ENCODE data around the gene CDK16. TPM values are rescaled to one million over a fixed set of nuclear protein-coding genes. Genes with fewer than 3 reads are reported as not detected.

Gene CDK16
- total RNA-seq, 3 donors from 2014 or later: 81.9 to 111 (median 109) TPM

DNA sequence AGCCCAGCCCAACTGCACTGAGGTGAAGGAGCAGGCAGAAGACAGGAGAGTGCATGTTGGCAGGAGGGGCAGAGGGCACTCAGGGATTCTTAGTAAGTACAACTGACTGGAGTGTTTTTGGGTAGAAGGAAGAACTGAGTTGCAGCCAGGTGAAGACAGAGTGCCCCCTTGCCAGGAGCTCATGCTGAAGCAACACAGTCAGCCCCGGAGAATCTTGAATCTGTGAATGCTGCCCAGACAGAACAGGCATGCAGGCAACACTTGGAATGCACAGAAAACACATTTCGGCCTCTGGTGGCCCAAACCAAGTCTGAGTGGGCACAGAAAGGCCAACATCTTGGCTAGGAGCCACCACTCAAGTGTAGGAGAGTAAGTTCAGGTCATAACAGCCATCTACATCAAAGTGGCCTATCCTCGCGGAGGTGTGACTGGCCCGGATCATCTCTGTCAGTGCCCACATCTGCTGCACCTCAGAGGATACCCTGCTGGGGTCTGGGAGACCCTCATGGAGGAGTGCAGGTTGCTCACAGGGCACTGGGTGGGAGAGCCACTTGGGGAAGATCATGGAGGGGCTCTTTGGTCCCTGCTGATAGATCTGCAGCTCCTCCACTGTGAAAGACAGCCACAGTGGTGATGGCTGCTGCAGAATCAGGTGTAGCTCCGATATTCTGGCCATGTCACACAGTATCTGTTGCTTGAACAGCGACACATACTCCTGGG lies 54.7 kb downstream of the CDK16 start:
- Histone ChIP-seq H3K36me3 (ENCODE audit: low read depth) (no peaks in the 10 kb centered on the region), H3K4me1 (ENCODE audit: low read depth) (no peaks in the 10 kb centered on the region), H3K4me3 (no peak overlapping the region), H3K9me3 (no peaks in the 10 kb centered on the region)
- intact Hi-C loops (cut with DNase I, micrococcal nuclease): no loop called here
- DNase-seq: no peak
- ATAC-seq: no peak
- TF ChIP-seq, protein P1, sequence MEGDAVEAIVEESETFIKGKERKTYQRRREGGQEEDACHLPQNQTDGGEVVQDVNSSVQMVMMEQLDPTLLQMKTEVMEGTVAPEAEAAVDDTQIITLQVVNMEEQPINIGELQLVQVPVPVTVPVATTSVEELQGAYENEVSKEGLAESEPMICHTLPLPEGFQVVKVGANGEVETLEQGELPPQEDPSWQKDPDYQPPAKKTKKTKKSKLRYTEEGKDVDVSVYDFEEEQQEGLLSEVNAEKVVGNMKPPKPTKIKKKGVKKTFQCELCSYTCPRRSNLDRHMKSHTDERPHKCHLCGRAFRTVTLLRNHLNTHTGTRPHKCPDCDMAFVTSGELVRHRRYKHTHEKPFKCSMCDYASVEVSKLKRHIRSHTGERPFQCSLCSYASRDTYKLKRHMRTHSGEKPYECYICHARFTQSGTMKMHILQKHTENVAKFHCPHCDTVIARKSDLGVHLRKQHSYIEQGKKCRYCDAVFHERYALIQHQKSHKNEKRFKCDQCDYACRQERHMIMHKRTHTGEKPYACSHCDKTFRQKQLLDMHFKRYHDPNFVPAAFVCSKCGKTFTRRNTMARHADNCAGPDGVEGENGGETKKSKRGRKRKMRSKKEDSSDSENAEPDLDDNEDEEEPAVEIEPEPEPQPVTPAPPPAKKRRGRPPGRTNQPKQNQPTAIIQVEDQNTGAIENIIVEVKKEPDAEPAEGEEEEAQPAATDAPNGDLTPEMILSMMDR (IDR thresholded peaks at IDR 0.05): no peak

- TF ChIP-seq, protein P1 (IDR thresholded peaks at IDR 0.05): no peak
- Histone ChIP-seq H3K36me3 (ENCODE audit: low read depth) (no peaks in the 10 kb centered on the region), H3K4me3 (no peak overlapping the region), H3K4me1 (ENCODE audit: low read depth) (no peaks in the 10 kb centered on the region), H3K9me3 (no peaks in the 10 kb centered on the region)
- DNase-seq: no peak
- ATAC-seq: no peak
- intact Hi-C loops (cut with DNase I, micrococcal nuclease): no loop called here
These were observed 60.2 kb downstream of the CDK16 start for GRCh38 chrX:47278691-47279090.

Other genes with a start within 250 kb of the CDK16 start
- gene RGN, start 140.2 kb upstream of the CDK16 start, total RNA-seq: 1 to 10 TPM in 1 of 3 donors, under 1 TPM in 2; 0.58 to 5.5 (median 0.67) TPM
- 10 to 100 TPM; 57.6 to 72.2 (median 71.6) TPM for gene NDUFB11, start 74.0 kb upstream of the CDK16 start, total RNA-seq
- 10 to 100 TPM; 35.2 to 40.2 (median 37.7) TPM for gene RBM10, start 73.5 kb upstream of the CDK16 start, total RNA-seq
- 100 to 1,000 TPM; 160 to 198 (median 172) TPM for gene UBA1, start 24.9 kb upstream of the CDK16 start, total RNA-seq
- gene USP11, start 14.3 kb downstream of the CDK16 start, total RNA-seq: 10 to 100 TPM; 23.9 to 51.6 (median 27.7) TPM
- under 1 TPM in 1 of 3 donors, not detected in 2; 0.51 TPM for gene ZNF157, start 151.9 kb downstream of the CDK16 start, total RNA-seq